ENCODE measurements around the gene GET3.

Gene GET3

GRCh38 chr19:12752056-12752781, 14.9 kb downstream of the GET3 start:
- DNase-seq = no peak

- DNase-seq = peak in 1 of 2 experiments; percentile 27
Observed at GRCh38 chr19:12754465-12755196, 17.3 kb downstream of the GET3 start.

- DNase-seq = no peak
Observed at GRCh38 chr19:12756150-12756883, 19.0 kb downstream of the GET3 start.

- DNase-seq = peak; percentile 20 to 79
Observed at GRCh38 chr19:12757544-12758274, 20.4 kb downstream of the GET3 start.

GRCh38 chr19:12759686-12760085, 22.4 kb downstream of the GET3 start:
- no peak for DNase-seq

GRCh38 chr19:12763100-12763499, 25.8 kb downstream of the GET3 start:
- DNase-seq = no peak

- DNase-seq = no peak
Observed at GRCh38 chr19:12764698-12765097, 27.4 kb downstream of the GET3 start.

- DNase-seq = peak; percentile 8 to 68
Observed at GRCh38 chr19:12766051-12766521, 28.8 kb downstream of the GET3 start.

GRCh38 chr19:12767150-12767549, 29.9 kb downstream of the GET3 start:
- DNase-seq = no peak

GRCh38 chr19:12767666-12768065, 30.4 kb downstream of the GET3 start:
- DNase-seq = no peak

- peak; percentile 38 to 76 for DNase-seq
Observed at GRCh38 chr19:12769689-12770088, 32.4 kb downstream of the GET3 start.

GRCh38 chr19:12770922-12771321, 33.6 kb downstream of the GET3 start:
- DNase-seq = no peak

- no peak for DNase-seq
Observed at GRCh38 chr19:12772323-12772722, 35.0 kb downstream of the GET3 start.

GRCh38 chr19:12773571-12773970, 36.3 kb downstream of the GET3 start:
- no peak for DNase-seq

GRCh38 chr19:12774588-12775555, 37.6 kb downstream of the GET3 start, which contains the start of gene HOOK2:
TSS of gene HOOK2 (minus strand) at chr19:12775552. CDS start at chr19:12775449, 103 bp downstream.
- peak; percentile 91 to 96 for DNase-seq

- peak; percentile 44 to 74 for DNase-seq
Observed at GRCh38 chr19:12777217-12778016, 40.1 kb downstream of the GET3 start.

GRCh38 chr19:12778017-12778904, 41.0 kb downstream of the GET3 start:
- DNase-seq = peak; percentile 10 to 72

GRCh38 chr19:12778905-12779161, 41.5 kb downstream of the GET3 start:
- no peak for DNase-seq

GRCh38 chr19:12779162-12779993, 42.1 kb downstream of the GET3 start:
- DNase-seq = no peak

All from NCI-H526 (cell line).